OCI-LY7 (cell line): ENCODE data around the gene DLG5.

Experiments used
- EZH2phosphoT487 ChIP-seq: fragments of 200-600 bp; sonication (generic); IDR thresholded peaks from 2 replicates; pipeline ENCODE4 v1.6.1; 2018; ENCODE audit warnings: low read depth, borderline replicate concordance, mild to moderate bottlenecking, mixed run types, antibody characterized with exemption, low read length, moderate library complexity, mixed read lengths
- TF ChIP-seq, protein P1 (sequence below): fragments of 200-600 bp; sonication (generic); conservative IDR thresholded peaks from 2 replicates; pipeline ENCODE4 v1.5.1; 2014; ENCODE audit warnings: mild to moderate bottlenecking, antibody characterized with exemption, low read length, moderate library complexity, mixed read lengths

GRCh38 chr10:77949167-77949566 lies 22.6 kb upstream of the DLG5 start:
- TF ChIP-seq, protein P1, sequence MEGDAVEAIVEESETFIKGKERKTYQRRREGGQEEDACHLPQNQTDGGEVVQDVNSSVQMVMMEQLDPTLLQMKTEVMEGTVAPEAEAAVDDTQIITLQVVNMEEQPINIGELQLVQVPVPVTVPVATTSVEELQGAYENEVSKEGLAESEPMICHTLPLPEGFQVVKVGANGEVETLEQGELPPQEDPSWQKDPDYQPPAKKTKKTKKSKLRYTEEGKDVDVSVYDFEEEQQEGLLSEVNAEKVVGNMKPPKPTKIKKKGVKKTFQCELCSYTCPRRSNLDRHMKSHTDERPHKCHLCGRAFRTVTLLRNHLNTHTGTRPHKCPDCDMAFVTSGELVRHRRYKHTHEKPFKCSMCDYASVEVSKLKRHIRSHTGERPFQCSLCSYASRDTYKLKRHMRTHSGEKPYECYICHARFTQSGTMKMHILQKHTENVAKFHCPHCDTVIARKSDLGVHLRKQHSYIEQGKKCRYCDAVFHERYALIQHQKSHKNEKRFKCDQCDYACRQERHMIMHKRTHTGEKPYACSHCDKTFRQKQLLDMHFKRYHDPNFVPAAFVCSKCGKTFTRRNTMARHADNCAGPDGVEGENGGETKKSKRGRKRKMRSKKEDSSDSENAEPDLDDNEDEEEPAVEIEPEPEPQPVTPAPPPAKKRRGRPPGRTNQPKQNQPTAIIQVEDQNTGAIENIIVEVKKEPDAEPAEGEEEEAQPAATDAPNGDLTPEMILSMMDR: no peak
- TF ChIP-seq EZH2phosphoT487: no peak
